Psoas muscle (tissue), 8 donors: ENCODE data around the gene WDR26. TPM values are rescaled to one million over a fixed set of nuclear protein-coding genes. Genes with fewer than 3 reads are reported as not detected.

ENCODE experiments used
- ATAC-seq, 4 donors: fragments of 200-7000 bp; cut with Tn5 transposase; one replicate each; pipeline ENCODE4 v1.9.1; 2020; ENCODE audit warnings: moderate library complexity in 3 of 4, mild to moderate bottlenecking in 2 of 4
- DNase-seq, 2 donors: peaks; one replicate each; pipeline ENCODE4 v3.0.0-alpha.2; 2020
- H3K27ac ChIP-seq: fragments of 200-600 bp; one replicate; pipeline ENCODE4 v1.8.0; 2022
- H3K27me3 ChIP-seq, 3 donors: fragments of 200-600 bp in 1 of 3; one replicate each; pipeline versions ENCODE4 v1.6.1 to v1.8.0; 2013 to 2022; ENCODE audit warnings: low read length in 2 of 3, mild to moderate bottlenecking in 2 of 3, moderate library complexity in 1 of 3; ENCODE audit not compliant: insufficient read depth in 3 of 3
- H3K36me3 ChIP-seq, 2 donors: fragments of 200-600 bp in 1 of 2; one replicate each; pipeline versions ENCODE4 v1.6.1 to v1.8.0; 2013 to 2022; ENCODE audit warnings: low read depth in 1 of 2, mild to moderate bottlenecking in 1 of 2, moderate library complexity in 1 of 2; ENCODE audit not compliant: insufficient read depth in 1 of 2
- H3K4me1 ChIP-seq: fragments of 200-600 bp; one replicate; pipeline ENCODE4 v1.8.0; 2022
- H3K4me3 ChIP-seq: fragments of 200-600 bp; one replicate; pipeline ENCODE4 v1.8.0; 2022; ENCODE audit warnings: mild to moderate bottlenecking
- H3K9me3 ChIP-seq: fragments of 200-600 bp; one replicate; pipeline ENCODE4 v1.8.0; 2022
- WGBS, 3 donors: extraction: QIAGEN DNeasy Blood & Tissue Kit; methylation state at CpG; one replicate each; pipeline versions ENCODE4 v1.1.6 to v1.1.7; 2013; 5-methylcytosine and 5-hydroxymethylcytosine counted together
- intact Hi-C, 2 donors: fragments of 100-400 bp; cut with DNase I; formaldehyde crosslinking; loops; one replicate each; pipeline versions ENCODE4 v1.11.0 to v1.14.2; 2022
- polyA plus RNA-seq, 3 donors: library from polyadenylated mRNA; stranded (reverse); fragments of 200-250 nt; gene quantifications; one replicate each; pipeline ENCODE4 v1.2.3, GENCODE V29; 2013
- total RNA-seq, 4 donors: library from RNA; stranded (reverse); fragmentation: NEBNext Ultra II Directional in 2 of 4; extraction: Animal tissue kit (Norgen Biotek cat#: 25700) in 2 of 4; gene quantifications; one replicate each; pipeline versions ENCODE4 v1.2.1 to v1.2.4, GENCODE V29; 2021 to 2023
- TF ChIP-seq, protein P1 (sequence below): fragments of 200-600 bp; IDR thresholded peaks from one replicate; pipeline ENCODE4 v1.8.0; 2022; ENCODE audit warnings: antibody characterized with exemption
- donor health status: healthy with polysubstance abuse.
- donor health status: DM: no; HTN: no; CAD: no; lungs with moderate emphysema.
- donor health status: Bipolar disorder and iron deficiency.
- donor health status: healthy.
- donor health status: DM: yes; HTN: yes; CAD: no.
- donor health status: DM: no; HTN: no; CAD: no.
- donor health status: DM: no; HTN: no; CAD: no.
- donor health status: DM: yes; HTN: yes; CAD: no.

WDR26 gene
- total and polyA plus RNA-seq, 7 donors = 29.1 to 114 (median 82.4) TPM

- Histone ChIP-seq H3K9me3 (no peaks in the 10 kb centered on the region), H3K4me3 (no peak overlapping the region), H3K27ac (no peak overlapping the region), H3K36me3 (peaks cover 0 to 76% of the 10 kb centered on the region in 2 donors), H3K27me3 (no peaks in the 10 kb centered on the region), H3K4me1 (no peaks in the 10 kb centered on the region)
- TF ChIP-seq, protein P1, sequence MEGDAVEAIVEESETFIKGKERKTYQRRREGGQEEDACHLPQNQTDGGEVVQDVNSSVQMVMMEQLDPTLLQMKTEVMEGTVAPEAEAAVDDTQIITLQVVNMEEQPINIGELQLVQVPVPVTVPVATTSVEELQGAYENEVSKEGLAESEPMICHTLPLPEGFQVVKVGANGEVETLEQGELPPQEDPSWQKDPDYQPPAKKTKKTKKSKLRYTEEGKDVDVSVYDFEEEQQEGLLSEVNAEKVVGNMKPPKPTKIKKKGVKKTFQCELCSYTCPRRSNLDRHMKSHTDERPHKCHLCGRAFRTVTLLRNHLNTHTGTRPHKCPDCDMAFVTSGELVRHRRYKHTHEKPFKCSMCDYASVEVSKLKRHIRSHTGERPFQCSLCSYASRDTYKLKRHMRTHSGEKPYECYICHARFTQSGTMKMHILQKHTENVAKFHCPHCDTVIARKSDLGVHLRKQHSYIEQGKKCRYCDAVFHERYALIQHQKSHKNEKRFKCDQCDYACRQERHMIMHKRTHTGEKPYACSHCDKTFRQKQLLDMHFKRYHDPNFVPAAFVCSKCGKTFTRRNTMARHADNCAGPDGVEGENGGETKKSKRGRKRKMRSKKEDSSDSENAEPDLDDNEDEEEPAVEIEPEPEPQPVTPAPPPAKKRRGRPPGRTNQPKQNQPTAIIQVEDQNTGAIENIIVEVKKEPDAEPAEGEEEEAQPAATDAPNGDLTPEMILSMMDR = no peak
- DNase-seq (no peak), ATAC-seq (no peak)
- 49 to 56% (median 50%) methylated on average over 6 of the region's 6 CpGs for WGBS, 3 donors
- intact Hi-C loops = no loop called here
These were observed 47.2 kb downstream of the WDR26 start for GRCh38 chr1:224387302-224387912.

DNA sequence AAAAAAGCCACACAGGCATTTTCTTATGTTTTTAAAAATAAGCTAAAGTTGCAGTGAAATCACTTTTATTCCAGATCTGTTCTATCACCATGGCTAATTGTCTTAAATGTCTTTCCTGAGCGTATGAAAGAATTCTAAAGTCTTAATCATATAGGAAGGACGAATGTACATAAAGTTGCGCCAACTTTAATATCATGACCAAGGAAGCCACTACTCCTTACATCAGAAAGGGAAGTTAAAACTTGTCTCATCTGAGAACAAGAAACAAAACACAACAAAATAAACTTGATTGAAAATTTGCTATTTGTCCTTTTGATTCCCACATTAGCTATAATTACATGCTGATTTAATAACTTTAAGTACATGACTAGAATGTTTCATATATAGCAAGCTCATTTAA lies 51.4 kb downstream of the WDR26 start:
- ATAC-seq (no peak), DNase-seq (no peak)
- Histone ChIP-seq H3K27me3 (no peaks in the 10 kb centered on the region), H3K4me1 (peaks cover 5% of the 10 kb centered on the region), H3K9me3 (no peaks in the 10 kb centered on the region), H3K4me3 (no peak overlapping the region), H3K36me3 (peaks cover 0 to 50% of the 10 kb centered on the region in 2 donors), H3K27ac (peak overlapping the region; percentile 19)
- WGBS, 3 donors = 87 to 93% (median 87%) methylated on average over 3 of the region's 3 CpGs
- intact Hi-C loops = loop anchor here in 1 of 2 donors (5.0 kb wide), 1 partner anchor 39 kb away; no protein-coding TSS in a partner anchor
- TF ChIP-seq, protein P1 = no peak

DNA sequence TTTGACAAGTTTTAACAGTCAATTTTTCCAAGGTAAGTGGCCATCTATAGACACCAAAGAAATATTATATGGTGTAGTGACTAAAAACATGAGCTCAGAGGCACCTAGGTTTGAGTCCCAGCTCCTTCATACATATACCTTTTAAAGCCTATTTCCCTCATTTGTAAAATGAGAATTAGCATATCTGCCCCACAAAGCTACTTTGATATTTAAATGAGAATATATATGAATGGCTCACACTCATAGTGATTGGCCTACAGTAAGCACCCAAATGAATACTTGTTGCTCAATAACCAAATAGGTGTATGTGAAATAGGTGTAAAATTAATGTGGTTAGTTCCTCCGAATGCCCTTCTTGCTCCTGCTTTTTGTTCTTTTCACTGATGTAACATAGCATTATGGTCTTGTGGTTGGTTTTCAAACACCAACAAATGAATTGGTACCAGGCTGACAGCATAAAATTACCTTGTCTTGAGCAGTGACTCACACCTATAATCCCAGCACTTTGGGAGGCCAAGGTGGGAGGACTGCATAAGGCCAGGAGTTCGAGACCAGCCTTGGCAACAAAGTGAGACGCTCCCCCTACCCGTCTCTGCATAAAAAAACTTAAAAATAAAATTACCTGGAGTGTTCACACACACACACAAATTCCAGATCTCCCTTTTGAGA lies 52.6 kb downstream of the WDR26 start:
- TF ChIP-seq, protein P1 = no peak
- peaks cover 9% of the 10 kb centered on the region for H3K4me1 ChIP-seq
- H3K27ac ChIP-seq = no peak overlapping the region
- no peak overlapping the region for H3K4me3 ChIP-seq
- peaks cover 0 to 38% of the 10 kb centered on the region in 2 donors for H3K36me3 ChIP-seq
- 87 to 93% (median 90%) methylated on average over 4 of the region's 4 CpGs for WGBS, 3 donors
- DNase-seq (no peak), ATAC-seq (no peak)
- no peaks in the 10 kb centered on the region for H3K9me3 ChIP-seq
- intact Hi-C loops = loop anchor here in 1 of 2 donors (5.0 kb wide), 1 partner anchor 40 kb away; no protein-coding TSS in a partner anchor
- H3K27me3 ChIP-seq = no peaks in the 10 kb centered on the region

DNA sequence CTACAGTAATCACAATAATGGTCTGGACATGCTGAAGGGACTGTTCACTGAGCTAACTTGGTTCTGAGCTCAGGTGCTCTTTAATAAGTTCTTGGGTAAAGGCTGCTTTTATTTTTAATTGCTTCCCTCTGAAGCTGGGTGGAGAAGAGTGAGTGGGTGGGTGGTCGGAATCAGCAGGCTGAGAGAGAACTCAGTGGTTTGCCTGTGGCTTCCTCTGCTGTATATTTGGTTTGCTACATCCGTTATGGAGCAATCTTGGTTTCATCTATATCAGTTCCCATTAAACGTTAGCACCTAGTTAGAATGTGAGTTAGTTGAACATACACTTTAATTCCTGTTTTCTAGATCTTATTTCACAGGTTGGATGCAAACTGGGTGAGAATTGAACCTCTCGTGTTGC lies 54.6 kb downstream of the WDR26 start:
- H3K27ac ChIP-seq = peak overlapping the region; percentile 38
- 71 to 79% (median 75%) methylated on average over 4 of the region's 4 CpGs for WGBS, 3 donors
- intact Hi-C loops = loop anchor here in 1 of 2 donors (5.0 kb wide), 1 partner anchor 42 kb away; no protein-coding TSS in a partner anchor
- H3K36me3 ChIP-seq = peaks cover 0 to 28% of the 10 kb centered on the region in 2 donors
- DNase-seq (no peak), ATAC-seq (no peak)
- H3K4me1 ChIP-seq = peaks cover 24% of the 10 kb centered on the region
- H3K4me3 ChIP-seq = no peak overlapping the region
- TF ChIP-seq, protein P1 = no peak
- H3K9me3 ChIP-seq = no peaks in the 10 kb centered on the region
- H3K27me3 ChIP-seq = no peaks in the 10 kb centered on the region
